Measurements from ENCODE around the gene NPHP3. TPM values are rescaled to one million over a fixed set of nuclear protein-coding genes. Genes with fewer than 3 reads are reported as not detected.
"Not testable (repeated sequence)": the region's sequence is repeated elsewhere in the genome, so short reads cannot be mapped to it uniquely, and the experiment has no call there.

The NPHP3 gene
- polyA plus RNA-seq, 1 donor from 2014 or later: 9.0 TPM

- Histone ChIP-seq H3K9ac (ENCODE audit: low read length) (no peak overlapping the region), H4K20me1 (ENCODE audit: insufficient read depth) (no peaks in the 10 kb centered on the region), H2AFZ (ENCODE audit: low read depth, low read length) (no peak overlapping the region), H3K27me3 (ENCODE audit: insufficient read depth, low read depth, low read length) (no peaks in the 10 kb centered on the region), H3K9me2 (ENCODE audit: insufficient read depth, low read length) (no peaks in the 10 kb centered on the region), H3K9me3 (ENCODE audit: low read length) (no peaks in the 10 kb centered on the region), H3K4me3 (ENCODE audit: low read length) (no peak overlapping the region), H3K79me2 (replicated peaks; ENCODE audit: insufficient read depth, low read length) (no peaks in the 10 kb centered on the region), H3K36me3 (ENCODE audit: insufficient read depth, low read length) (peaks cover 4% of the 10 kb centered on the region), H3F3A (ENCODE audit: insufficient read depth, low read length, poor library complexity, severe bottlenecking) (no peaks in the 10 kb centered on the region), H3K4me2 (ENCODE audit: low read length) (no peak overlapping the region), H3K27ac (ENCODE audit: low read length) (no peak overlapping the region)
- TF ChIP-seq EP300 (conservative IDR thresholded peaks at IDR 0.05; ENCODE audit: poor library complexity, severe bottlenecking) (no peak), CTCF (IDR thresholded peaks at IDR 0.05; ENCODE audit: poor library complexity, severe bottlenecking) (peak; percentile 4), EZH2 (IDR thresholded peaks at IDR 0.05; ENCODE audit: borderline replicate concordance, insufficient read depth, low read length, poor library complexity, severe bottlenecking) (no peak), TAF1 (IDR thresholded peaks at IDR 0.05; ENCODE audit: low read depth) (no peak)
These were observed 79.7 kb downstream of the NPHP3 start for GRCh38 chr3:132642539-132642847.

- Histone ChIP-seq H3K9ac (ENCODE audit: low read length) (no peak overlapping the region), H3K9me3 (ENCODE audit: low read length) (no peaks in the 10 kb centered on the region), H4K20me1 (ENCODE audit: insufficient read depth) (no peaks in the 10 kb centered on the region), H3K4me2 (ENCODE audit: low read length) (no peak overlapping the region), H3K27ac (ENCODE audit: low read length) (no peak overlapping the region), H3K27me3 (ENCODE audit: insufficient read depth, low read depth, low read length) (no peaks in the 10 kb centered on the region), H3K4me3 (ENCODE audit: low read length) (no peak overlapping the region), H3K36me3 (ENCODE audit: insufficient read depth, low read length) (peaks cover 4% of the 10 kb centered on the region), H3K79me2 (replicated peaks; ENCODE audit: insufficient read depth, low read length) (no peaks in the 10 kb centered on the region), H2AFZ (ENCODE audit: low read depth, low read length) (no peak overlapping the region), H3K9me2 (ENCODE audit: insufficient read depth, low read length) (no peaks in the 10 kb centered on the region), H3F3A (ENCODE audit: insufficient read depth, low read length, poor library complexity, severe bottlenecking) (no peaks in the 10 kb centered on the region)
- peak; percentile 40 for TF ChIP-seq SMC3 (conservative IDR thresholded peaks at IDR 0.05; ENCODE audit: poor library complexity)
- TF ChIP-seq EP300 (conservative IDR thresholded peaks at IDR 0.05; ENCODE audit: poor library complexity, severe bottlenecking): no peak
- TF ChIP-seq RAD21 (conservative IDR thresholded peaks at IDR 0.05): peak; percentile 64
- TF ChIP-seq CTCF (IDR thresholded peaks at IDR 0.05; ENCODE audit: poor library complexity, severe bottlenecking): peak; percentile 75
These were observed 80.2 kb downstream of the NPHP3 start for GRCh38 chr3:132641837-132642538.

- not testable (repeated sequence) for H3K9me2 ChIP-seq (ENCODE audit: insufficient read depth, low read length); H3F3A ChIP-seq (ENCODE audit: insufficient read depth, low read length, poor library complexity, severe bottlenecking); H4K20me1 ChIP-seq (ENCODE audit: insufficient read depth); H3K9me3 ChIP-seq (ENCODE audit: low read length); H3K9ac ChIP-seq (ENCODE audit: low read length); H2AFZ ChIP-seq (ENCODE audit: low read depth, low read length); H3K27ac ChIP-seq (ENCODE audit: low read length); H3K27me3 ChIP-seq (ENCODE audit: insufficient read depth, low read depth, low read length); H3K4me2 ChIP-seq (ENCODE audit: low read length); H3K4me3 ChIP-seq (ENCODE audit: low read length); H3K79me2 ChIP-seq (replicated peaks; ENCODE audit: insufficient read depth, low read length); H3K36me3 ChIP-seq (ENCODE audit: insufficient read depth, low read length)
These were observed 80.8 kb downstream of the NPHP3 start for GRCh38 chr3:132641427-132641826.
